ENCODE measurements around the gene FKBP2.

FKBP2 gene

GRCh38 chr11:64287676-64288352, 46.9 kb downstream of the FKBP2 start:
- DNase-seq (ENCODE audit: low read depth): no peak
- TF ChIP-seq CTCF (IDR thresholded peaks at IDR 0.05; ENCODE audit: low read length, missing control alignments): no peak
- no peak overlapping the region for H3K4me3 ChIP-seq (replicated peaks; ENCODE audit: low read depth, low read length)

- no peak for DNase-seq (ENCODE audit: low read depth)
- no peak for TF ChIP-seq CTCF (IDR thresholded peaks at IDR 0.05; ENCODE audit: low read length, missing control alignments)
- no peak overlapping the region for H3K4me3 ChIP-seq (replicated peaks; ENCODE audit: low read depth, low read length)
Observed at GRCh38 chr11:64288353-64288750, 47.5 kb downstream of the FKBP2 start.

- DNase-seq (ENCODE audit: low read depth): no peak
- TF ChIP-seq CTCF (IDR thresholded peaks at IDR 0.05; ENCODE audit: low read length, missing control alignments): no peak
- no peak overlapping the region for H3K4me3 ChIP-seq (replicated peaks; ENCODE audit: low read depth, low read length)
Observed at GRCh38 chr11:64289002-64289564, 48.2 kb downstream of the FKBP2 start.

- TF ChIP-seq CTCF (IDR thresholded peaks at IDR 0.05; ENCODE audit: low read length, missing control alignments): no peak
- DNase-seq (ENCODE audit: low read depth): no peak
Observed at GRCh38 chr11:64290352-64291261, 49.7 kb downstream of the FKBP2 start.

GRCh38 chr11:64291262-64291751, 50.4 kb downstream of the FKBP2 start, which contains the start of gene KCNK4:
TSS of gene KCNK4 (plus strand) at chr11:64291302. CDS start at chr11:64293019, 1,717 bp downstream.
- no peak for DNase-seq (ENCODE audit: low read depth)
- no peak for TF ChIP-seq CTCF (IDR thresholded peaks at IDR 0.05; ENCODE audit: low read length, missing control alignments)
- H3K4me3 ChIP-seq (replicated peaks; ENCODE audit: low read depth, low read length): no peak within 1 kb of the TSS

More at GRCh38 chr11:64290352-64291261, 49.7 kb downstream of the FKBP2 start:
- H3K4me3 ChIP-seq (replicated peaks; ENCODE audit: low read depth, low read length): no peak overlapping the region

GRCh38 chr11:64291752-64292459, 51.0 kb downstream of the FKBP2 start:
- no peak overlapping the region for H3K4me3 ChIP-seq (replicated peaks; ENCODE audit: low read depth, low read length)
- DNase-seq (ENCODE audit: low read depth): no peak
- no peak for TF ChIP-seq CTCF (IDR thresholded peaks at IDR 0.05; ENCODE audit: low read length, missing control alignments)
